Fibroblast of lung (primary cell): Measurements from ENCODE around the gene FGD4.
"Not testable (repeated sequence)": the region's sequence is repeated elsewhere in the genome, so short reads cannot be mapped to it uniquely, and the experiment has no call there.

Source experiments
- CTCF ChIP-seq, 2 donors: IDR thresholded peaks in 1 of 2; conservative IDR thresholded peaks in 1 of 2; 1 replicate in 1 of 2; 2 replicates in 1 of 2; pipeline ENCODE4 v1.5.1; 2011 to 2012; ENCODE audit warnings: low read length in 2 of 2, control low read depth in 1 of 2, inconsistent platforms in 1 of 2, low read depth in 1 of 2, mild to moderate bottlenecking in 1 of 2
- EZH2 ChIP-seq: IDR thresholded peaks from 2 replicates; pipeline ENCODE4 v1.5.1; 2012; ENCODE audit warnings: low read length, control low read depth, mild to moderate bottlenecking; ENCODE audit errors: missing control alignments

- TF ChIP-seq EZH2; CTCF (conservative IDR thresholded peaks at IDR 0.05 in 1 of 2, IDR thresholded peaks at IDR 0.05 in 1 of 2; ENCODE audit: low read depth in 1 of 2, low read length in 2 of 2): not testable (repeated sequence)
Observed at GRCh38 chr12:32526343-32526742, 127.0 kb downstream of the FGD4 start.
